Right lobe of liver (tissue), 6 donors: Measurements from ENCODE around the gene PDK1. TPM values are rescaled to one million over a fixed set of nuclear protein-coding genes. Genes with fewer than 3 reads are reported as not detected.
"Not testable (repeated sequence)": the region's sequence is repeated elsewhere in the genome, so short reads cannot be mapped to it uniquely, and the experiment has no call there.

Experiments
- ATAC-seq, 4 donors: fragments of 200-7000 bp; cut with Tn5 transposase; one replicate each; pipeline ENCODE4 v1.9.1; 2020; ENCODE audit warnings: mild to moderate bottlenecking in 4 of 4, moderate library complexity in 4 of 4
- DNase-seq, 3 donors: peaks; one replicate each; pipeline ENCODE4 v3.0.0-alpha.2; 2020
- H3K27ac ChIP-seq, 3 donors: fragments of 200-600 bp; one replicate each; pipeline ENCODE4 v1.8.0; 2022
- H3K27me3 ChIP-seq, 2 donors: fragments of 200-600 bp; one replicate each; pipeline ENCODE4 v1.8.0; 2022
- H3K36me3 ChIP-seq, 4 donors: fragments of 200-600 bp; sonication (generic) in 1 of 4; one replicate each; pipeline versions ENCODE4 v1.5.1 to v1.8.0; 2017 to 2022; ENCODE audit warnings: control low read depth in 1 of 4
- H3K4me1 ChIP-seq, 4 donors: fragments of 200-600 bp; sonication (generic) in 1 of 4; one replicate each; pipeline versions ENCODE4 v1.5.1 to v1.8.0; 2017 to 2022; ENCODE audit warnings: control low read depth in 1 of 4
- H3K4me3 ChIP-seq, 3 donors: fragments of 200-600 bp; one replicate each; pipeline ENCODE4 v1.8.0; 2022
- H3K9me3 ChIP-seq, 4 donors: fragments of 200-600 bp; sonication (generic) in 1 of 4; one replicate each; pipeline versions ENCODE4 v1.5.1 to v1.8.0; 2017 to 2022; ENCODE audit warnings: control low read depth in 1 of 4
- CTCF ChIP-seq, 4 donors: fragments of 200-600 bp in 3 of 4; fragments of 450-650 bp in 1 of 4; IDR thresholded peaks; one replicate each; pipeline versions ENCODE4 v1.5.1 to v1.8.0; 2016 to 2022; ENCODE audit warnings: antibody characterized with exemption in 4 of 4, mild to moderate bottlenecking in 2 of 4
- POLR2A ChIP-seq: fragments of 450-650 bp; IDR thresholded peaks from one replicate; pipeline ENCODE4 v1.6.1; 2017; ENCODE audit warnings: antibody characterized with exemption, mild to moderate bottlenecking
- WGBS: methylation state at CpG from one replicate; pipeline ENCODE4 v1.1.6; 2018; ENCODE audit warnings: low coverage, low lambda C conversion rate; ENCODE audit not compliant: insufficient coverage; ENCODE audit errors: missing lambda C conversion rate; 5-methylcytosine and 5-hydroxymethylcytosine counted together
- intact Hi-C, 2 donors: fragments of 100-400 bp; cut with DNase I; formaldehyde crosslinking; loops; one replicate each; pipeline versions ENCODE4 v1.11.2 to v1.14.1; 2022
- total RNA-seq, 6 experiments: library from RNA; depleted of rRNA in 2 of 6; stranded (reverse); fragments of >200 nt in 2 of 6; fragmentation: NEBNext Ultra II Directional in 3 of 6; extraction: Animal tissue kit (Norgen Biotek cat#: 25700) in 3 of 6; gene quantifications; one replicate each; pipeline versions ENCODE4 v1.1.0 to v1.2.4, GENCODE V29; 2016 to 2023
- donor health status: DM: no; HTN: yes; CAD: no.
- donor health status: DM: no; HTN: no; CAD: no.
- donor health status: DM: no; HTN: no; CAD: no.
- donor health status: DM: no; HTN: yes; CAD: no.
- donor health status: DM: no; HTN: yes; CAD: no.

PDK1 gene
- total RNA-seq, 6 experiments from 2014 or later: 5.0 to 34.1 (median 9.6) TPM

- H3K9me3 ChIP-seq: no peaks in the 10 kb centered on the region
- ATAC-seq: no peak
- H3K36me3 ChIP-seq: no peaks in the 10 kb centered on the region
- H3K27ac ChIP-seq: no peak overlapping the region
- TF ChIP-seq CTCF (IDR thresholded peaks at IDR 0.05) (no peak), POLR2A (no peak)
- intact Hi-C loops: no loop called here
- H3K4me1 ChIP-seq: no peaks in the 10 kb centered on the region
- WGBS: 85% methylated on average over 2 of the region's 2 CpGs
- no peak for DNase-seq
- no peaks in the 10 kb centered on the region for H3K27me3 ChIP-seq
- no peak overlapping the region for H3K4me3 ChIP-seq
Measured at GRCh38 chr2:172545408-172546075, 10.3 kb upstream of the PDK1 start.

GRCh38 chr2:172549131-172549530 is 6.8 kb upstream of the PDK1 start:
- Histone ChIP-seq H3K9me3 (no peaks in the 10 kb centered on the region), H3K36me3 (no peaks in the 10 kb centered on the region), H3K27me3 (no peaks in the 10 kb centered on the region), H3K27ac (no peak overlapping the region), H3K4me3 (no peak overlapping the region), H3K4me1 (no peaks in the 10 kb centered on the region)
- DNase-seq: no peak
- intact Hi-C loops: no loop called here
- WGBS: 100% methylated on average over 1 of the region's 1 CpG
- no peak for ATAC-seq
- TF ChIP-seq POLR2A (no peak), CTCF (IDR thresholded peaks at IDR 0.05) (no peak)

GRCh38 chr2:172549802-172550201 is 6.1 kb upstream of the PDK1 start:
- intact Hi-C loops, H3K36me3 ChIP-seq, H3K27me3 ChIP-seq, DNase-seq, H3K4me3 ChIP-seq, ATAC-seq, H3K4me1 ChIP-seq, H3K9me3 ChIP-seq, H3K27ac ChIP-seq: not testable (repeated sequence)
- WGBS: 37% methylated on average over 1 of the region's 1 CpG

- Histone ChIP-seq H3K4me1 (peaks cover 0 to 4% (median 0%) of the 10 kb centered on the region in 4 donors), H3K9me3 (no peaks in the 10 kb centered on the region), H3K27me3 (no peaks in the 10 kb centered on the region), H3K27ac (no peak overlapping the region), H3K4me3 (no peak overlapping the region), H3K36me3 (no peaks in the 10 kb centered on the region)
- ATAC-seq (no peak), DNase-seq (no peak)
- intact Hi-C loops: no loop called here
- no peak for TF ChIP-seq POLR2A
Measured at GRCh38 chr2:172550419-172550818, 5.5 kb upstream of the PDK1 start.

- DNase-seq: no peak
Measured at GRCh38 chr2:172551271-172551670, 4.6 kb upstream of the PDK1 start.

More at GRCh38 chr2:172551271-172551670, 4.6 kb upstream of the PDK1 start:
- Histone ChIP-seq H3K27me3 (no peaks in the 10 kb centered on the region), H3K9me3 (no peaks in the 10 kb centered on the region), H3K4me3 (no peak overlapping the region), H3K27ac (no peak overlapping the region), H3K36me3 (no peaks in the 10 kb centered on the region), H3K4me1 (peaks cover 0 to 4% (median 0%) of the 10 kb centered on the region in 4 donors)
- TF ChIP-seq POLR2A: no peak
- no peak for TF ChIP-seq CTCF (IDR thresholded peaks at IDR 0.05)
- intact Hi-C loops: no loop called here
- no peak for ATAC-seq
